Tibial artery (tissue), 4 donors: ENCODE results near the gene VAT1L.

Experiments used
- DNase-seq, 2 donors: peaks; one replicate each; pipeline ENCODE4 v3.0.0-alpha.2; 2019
- H3K27ac ChIP-seq, 2 donors: fragments of 200-600 bp; sonication (generic) in 1 of 2; 1 replicate in 1 of 2; 2 replicates in 1 of 2; pipeline ENCODE4 v1.5.1; 2018 to 2019; ENCODE audit warnings: mild to moderate bottlenecking in 1 of 2
- H3K27me3 ChIP-seq, 2 donors: fragments of 200-600 bp; sonication (generic) in 1 of 2; one replicate each; pipeline versions ENCODE4 v1.5.1 to v1.6.0; 2016 to 2019
- H3K36me3 ChIP-seq, 3 donors: fragments of 200-600 bp; sonication (generic) in 2 of 3; one replicate each; pipeline ENCODE4 v1.5.1; 2016 to 2019; ENCODE audit warnings: mild to moderate bottlenecking in 2 of 3
- H3K4me1 ChIP-seq, 4 donors: fragments of 200-600 bp; sonication (generic) in 2 of 4; 1 replicate in 3 of 4; 2 replicates in 1 of 4; pipeline ENCODE4 v1.5.1; 2016 to 2019
- H3K4me3 ChIP-seq, 2 donors: fragments of 200-600 bp; sonication (generic) in 1 of 2; 1 replicate in 1 of 2; 2 replicates in 1 of 2; pipeline ENCODE4 v1.5.1; 2018 to 2019; ENCODE audit warnings: mild to moderate bottlenecking in 2 of 2
- H3K9me3 ChIP-seq, 3 donors: fragments of 200-600 bp; sonication (generic) in 1 of 3; one replicate each; pipeline ENCODE4 v1.5.1; 2016 to 2019
- CTCF ChIP-seq, 2 experiments: fragments of 200-600 bp in 1 of 2; fragments of 450-650 bp in 1 of 2; IDR thresholded peaks; one replicate each; pipeline ENCODE4 v1.5.1; 2017 to 2019; ENCODE audit warnings: antibody characterized with exemption in 2 of 2, mild to moderate bottlenecking in 1 of 2, moderate library complexity in 1 of 2
- intact Hi-C: fragments of 100-400 bp; cut with DNase I; formaldehyde crosslinking; loops from one replicate; pipeline ENCODE4 v1.15.0; 2023; ENCODE audit warnings: low total_unique reads

The VAT1L gene

GRCh38 chr16:77894162-77894561 lies 105.8 kb downstream of the VAT1L start:
- intact Hi-C loops, result no loop called here
- H3K9me3 ChIP-seq, result no peaks in the 10 kb centered on the region
- H3K27ac ChIP-seq, result no peak overlapping the region
- peaks cover 0 to 28% (median 8%) of the 10 kb centered on the region in 4 donors for H3K4me1 ChIP-seq
- no peak for DNase-seq
- H3K4me3 ChIP-seq, result no peak overlapping the region
- no peaks in the 10 kb centered on the region for H3K36me3 ChIP-seq
- H3K27me3 ChIP-seq, result no peaks in the 10 kb centered on the region
- no peak for TF ChIP-seq CTCF (IDR thresholded peaks at IDR 0.05)

- DNase-seq, result no peak
- peak overlapping the region in 1 of 2 donors; percentile 2 for H3K27ac ChIP-seq
- no peak for TF ChIP-seq CTCF (IDR thresholded peaks at IDR 0.05)
- no peaks in the 10 kb centered on the region for H3K27me3 ChIP-seq
- no peaks in the 10 kb centered on the region for H3K36me3 ChIP-seq
- intact Hi-C loops, result no loop called here
- H3K4me3 ChIP-seq, result no peak overlapping the region
- H3K4me1 ChIP-seq, result peaks cover 0 to 28% (median 8%) of the 10 kb centered on the region in 4 donors
- no peaks in the 10 kb centered on the region for H3K9me3 ChIP-seq
These were observed 107.6 kb downstream of the VAT1L start for GRCh38 chr16:77895962-77896361.

GRCh38 chr16:77896415-77897128 lies 108.2 kb downstream of the VAT1L start:
- TF ChIP-seq CTCF (IDR thresholded peaks at IDR 0.05), result no peak
- H3K27ac ChIP-seq, result peak overlapping the region in 1 of 2 donors; percentile 2
- H3K4me3 ChIP-seq, result no peak overlapping the region
- H3K36me3 ChIP-seq, result no peaks in the 10 kb centered on the region
- no peak for DNase-seq
- H3K4me1 ChIP-seq, result peaks cover 0 to 28% (median 8%) of the 10 kb centered on the region in 4 donors
- H3K9me3 ChIP-seq, result no peaks in the 10 kb centered on the region
- intact Hi-C loops, result no loop called here
- no peaks in the 10 kb centered on the region for H3K27me3 ChIP-seq

- TF ChIP-seq CTCF (IDR thresholded peaks at IDR 0.05), result no peak
- Histone ChIP-seq H3K36me3 (no peaks in the 10 kb centered on the region), H3K4me3 (no peak overlapping the region), H3K27me3 (no peaks in the 10 kb centered on the region), H3K9me3 (no peaks in the 10 kb centered on the region), H3K27ac (no peak overlapping the region), H3K4me1 (peaks cover 0 to 28% (median 8%) of the 10 kb centered on the region in 4 donors)
- intact Hi-C loops, result no loop called here
- no peak for DNase-seq
These were observed 108.7 kb downstream of the VAT1L start for GRCh38 chr16:77897129-77897437.

- H3K4me3 ChIP-seq, result no peak overlapping the region
- no peaks in the 10 kb centered on the region for H3K27me3 ChIP-seq
- no peak overlapping the region for H3K27ac ChIP-seq
- intact Hi-C loops, result no loop called here
- no peak for DNase-seq
- no peaks in the 10 kb centered on the region for H3K9me3 ChIP-seq
- no peaks in the 10 kb centered on the region for H3K36me3 ChIP-seq
- no peak for TF ChIP-seq CTCF (IDR thresholded peaks at IDR 0.05)
- H3K4me1 ChIP-seq, result peaks cover 0 to 28% (median 8%) of the 10 kb centered on the region in 4 donors
These were observed 109.7 kb downstream of the VAT1L start for GRCh38 chr16:77897831-77898605.
